Subcutaneous abdominal adipose tissue (tissue), 5 donors: ENCODE measurements around the gene MRPL20.

ENCODE experiments used
- H3K27ac ChIP-seq: one replicate; pipeline ENCODE4 v1.7.0; 2013; ENCODE audit warnings: low read depth, mild to moderate bottlenecking, inconsistent platforms, low read length, moderate library complexity
- H3K27me3 ChIP-seq, 5 donors: one replicate each; pipeline ENCODE4 v1.7.0; 2013; ENCODE audit warnings: low read length in 5 of 5, inconsistent platforms in 1 of 5; ENCODE audit not compliant: control insufficient read depth in 5 of 5, insufficient read depth in 4 of 5
- H3K36me3 ChIP-seq, 5 donors: one replicate each; pipeline ENCODE4 v1.7.0; 2013; ENCODE audit warnings: low read length in 5 of 5; ENCODE audit not compliant: control insufficient read depth in 5 of 5, insufficient read depth in 5 of 5
- H3K4me1 ChIP-seq, 5 donors: one replicate each; pipeline ENCODE4 v1.7.0; 2013; ENCODE audit warnings: low read length in 5 of 5, mild to moderate bottlenecking in 3 of 5, moderate library complexity in 1 of 5; ENCODE audit not compliant: control insufficient read depth in 5 of 5, insufficient read depth in 5 of 5
- H3K4me3 ChIP-seq, 5 donors: one replicate each; pipeline ENCODE4 v1.7.0; 2013; ENCODE audit warnings: low read length in 5 of 5, low read depth in 1 of 5
- H3K9ac ChIP-seq, 5 donors: one replicate each; pipeline ENCODE4 v1.7.0; 2013; ENCODE audit warnings: low read length in 5 of 5, mild to moderate bottlenecking in 4 of 5, moderate library complexity in 3 of 5
- H3K9me3 ChIP-seq, 5 donors: one replicate each; pipeline ENCODE4 v1.7.0; 2013; ENCODE audit warnings: low read length in 5 of 5; ENCODE audit not compliant: control insufficient read depth in 5 of 5
- donor health status: healthy.
- donor health status: healthy.
- donor health status: healthy.
- donor health status: healthy.
- donor health status: healthy.

Gene MRPL20

GRCh38 chr1:1426496-1427105 lies 19.5 kb upstream of the MRPL20 start:
- Histone ChIP-seq H3K9me3 (no peaks in the 10 kb centered on the region), H3K27me3 (peaks cover 0 to 12% (median 4%) of the 10 kb centered on the region in 5 donors), H3K4me3 (no peak overlapping the region), H3K9ac (no peak overlapping the region), H3K27ac (no peak overlapping the region), H3K4me1 (peaks cover 4 to 27% (median 25%) of the 10 kb centered on the region in 5 donors), H3K36me3 (no peaks in the 10 kb centered on the region)

GRCh38 chr1:1425753-1426495 lies 18.8 kb upstream of the MRPL20 start:
- H3K27me3 ChIP-seq = peaks cover 0 to 12% (median 4%) of the 10 kb centered on the region in 5 donors
- peaks cover 4 to 24% (median 20%) of the 10 kb centered on the region in 5 donors for H3K4me1 ChIP-seq
- H3K9ac ChIP-seq = no peak overlapping the region
- H3K9me3 ChIP-seq = no peaks in the 10 kb centered on the region
- no peak overlapping the region for H3K4me3 ChIP-seq
- H3K27ac ChIP-seq = no peak overlapping the region
- H3K36me3 ChIP-seq = no peaks in the 10 kb centered on the region

GRCh38 chr1:1425426-1425752 lies 18.3 kb upstream of the MRPL20 start:
- no peak overlapping the region for H3K27ac ChIP-seq
- peaks cover 0 to 12% (median 4%) of the 10 kb centered on the region in 5 donors for H3K27me3 ChIP-seq
- H3K4me1 ChIP-seq = peaks cover 4 to 24% (median 20%) of the 10 kb centered on the region in 5 donors
- no peak overlapping the region for H3K9ac ChIP-seq
- no peak overlapping the region for H3K4me3 ChIP-seq
- no peaks in the 10 kb centered on the region for H3K9me3 ChIP-seq
- no peaks in the 10 kb centered on the region for H3K36me3 ChIP-seq

- Histone ChIP-seq H3K9ac (no peak overlapping the region), H3K27ac (no peak overlapping the region), H3K4me1 (peaks cover 2 to 19% (median 16%) of the 10 kb centered on the region in 5 donors), H3K4me3 (no peak overlapping the region), H3K9me3 (no peaks in the 10 kb centered on the region), H3K27me3 (peaks cover 0 to 12% (median 4%) of the 10 kb centered on the region in 5 donors), H3K36me3 (no peaks in the 10 kb centered on the region)
These were observed 17.6 kb upstream of the MRPL20 start for GRCh38 chr1:1424707-1425106.

- no peak overlapping the region for H3K4me3 ChIP-seq
- H3K27me3 ChIP-seq = peaks cover 0 to 12% (median 4%) of the 10 kb centered on the region in 5 donors
- no peak overlapping the region for H3K27ac ChIP-seq
- no peak overlapping the region for H3K9ac ChIP-seq
- no peaks in the 10 kb centered on the region for H3K9me3 ChIP-seq
- H3K36me3 ChIP-seq = no peaks in the 10 kb centered on the region
- peaks cover 0 to 22% (median 18%) of the 10 kb centered on the region in 5 donors for H3K4me1 ChIP-seq
These were observed 16.1 kb upstream of the MRPL20 start for GRCh38 chr1:1423245-1423597.

- Histone ChIP-seq H3K36me3 (no peaks in the 10 kb centered on the region), H3K9me3 (no peaks in the 10 kb centered on the region), H3K27ac (no peak overlapping the region), H3K4me3 (no peak overlapping the region), H3K27me3 (peaks cover 0 to 12% (median 4%) of the 10 kb centered on the region in 5 donors), H3K4me1 (peaks cover 0 to 22% (median 18%) of the 10 kb centered on the region in 5 donors), H3K9ac (no peak overlapping the region)
These were observed 15.6 kb upstream of the MRPL20 start for GRCh38 chr1:1422465-1423244.

- Histone ChIP-seq H3K4me3 (no peak overlapping the region), H3K9me3 (no peaks in the 10 kb centered on the region), H3K9ac (no peak overlapping the region), H3K27me3 (peaks cover 0 to 12% (median 4%) of the 10 kb centered on the region in 5 donors), H3K36me3 (no peaks in the 10 kb centered on the region), H3K4me1 (peaks cover 0 to 22% (median 18%) of the 10 kb centered on the region in 5 donors), H3K27ac (no peak overlapping the region)
These were observed 14.9 kb upstream of the MRPL20 start for GRCh38 chr1:1421907-1422464.

- H3K4me3 ChIP-seq = peak within 1 kb of the TSS in 4 of 5 donors; percentile 18 to 63 (median 51)
These were observed 14.2 kb upstream of the MRPL20 start, which contains the start of gene ANKRD65 for GRCh38 chr1:1421147-1421906. TSS of gene ANKRD65 (minus strand) at chr1:1421276. CDS start at chr1:1421005, 271 bp downstream.

GRCh38 chr1:1420654-1421141 lies 13.6 kb upstream of the MRPL20 start:
- peak overlapping the region in 1 of 5 donors; percentile 41 for H3K9ac ChIP-seq
- peaks cover 0 to 22% (median 18%) of the 10 kb centered on the region in 5 donors for H3K4me1 ChIP-seq
- H3K4me3 ChIP-seq = peak overlapping the region in 2 of 5 donors; percentile 18 to 44
- no peaks in the 10 kb centered on the region for H3K36me3 ChIP-seq
- H3K27me3 ChIP-seq = peaks cover 0 to 3% (median under 1%) of the 10 kb centered on the region in 5 donors
- H3K9me3 ChIP-seq = no peaks in the 10 kb centered on the region
- no peak overlapping the region for H3K27ac ChIP-seq

More at GRCh38 chr1:1421147-1421906, 14.2 kb upstream of the MRPL20 start, which contains the start of gene ANKRD65:
- Histone ChIP-seq H3K27me3 (peaks cover 0 to 7% (median 3%) of the 10 kb centered on the region in 5 donors), H3K4me1 (peaks cover 0 to 22% (median 18%) of the 10 kb centered on the region in 5 donors), H3K27ac (no peak within 1 kb of the TSS), H3K36me3 (no peaks in the 10 kb centered on the region), H3K9ac (peak within 1 kb of the TSS in 1 of 5 donors; percentile 41), H3K9me3 (no peaks in the 10 kb centered on the region)
